Upper lobe of left lung (tissue), 4 donors: ENCODE data around the gene HECTD4.

Source experiments
- POLR2A ChIP-seq, 4 donors: fragments of 450-650 bp; IDR thresholded peaks; one replicate each; pipeline ENCODE4 v1.5.1; 2016 to 2017; ENCODE audit warnings: antibody characterized with exemption in 4 of 4, mild to moderate bottlenecking in 2 of 4
- POLR2AphosphoS5 ChIP-seq, 2 donors: sonication (generic); formaldehyde crosslinking; IDR thresholded peaks; one replicate each; pipeline ENCODE4 v1.5.1; 2017; ENCODE audit warnings: antibody characterized with exemption in 2 of 2
- TF ChIP-seq, protein P1 (sequence below), 6 experiments: fragments of 450-650 bp in 4 of 6; fragments of 200-600 bp in 2 of 6; sonication (generic) in 2 of 6; IDR thresholded peaks; one replicate each; pipeline ENCODE4 v1.5.1; 2016 to 2019; ENCODE audit warnings: antibody characterized with exemption in 6 of 6

DNA sequence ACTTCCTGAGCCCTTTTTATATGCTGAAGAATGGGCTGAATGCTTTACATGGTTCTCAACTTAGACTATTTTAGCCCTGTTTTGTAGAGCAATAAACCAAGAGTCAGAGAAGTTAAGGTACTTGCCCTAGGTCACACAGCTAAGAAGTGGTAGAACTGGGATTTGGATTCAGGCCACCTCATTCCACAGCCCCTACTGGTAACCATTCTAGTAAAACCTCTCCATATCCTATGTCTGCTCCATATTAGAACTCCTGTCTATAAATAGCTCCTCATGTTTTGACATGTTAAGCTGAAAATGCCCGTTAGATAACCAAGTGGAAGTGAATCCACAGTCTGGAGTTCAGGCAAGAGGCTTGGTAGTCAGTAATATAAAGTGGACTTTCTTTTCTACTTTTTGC lies 111.6 kb downstream of the HECTD4 start:
- TF ChIP-seq, protein P1, sequence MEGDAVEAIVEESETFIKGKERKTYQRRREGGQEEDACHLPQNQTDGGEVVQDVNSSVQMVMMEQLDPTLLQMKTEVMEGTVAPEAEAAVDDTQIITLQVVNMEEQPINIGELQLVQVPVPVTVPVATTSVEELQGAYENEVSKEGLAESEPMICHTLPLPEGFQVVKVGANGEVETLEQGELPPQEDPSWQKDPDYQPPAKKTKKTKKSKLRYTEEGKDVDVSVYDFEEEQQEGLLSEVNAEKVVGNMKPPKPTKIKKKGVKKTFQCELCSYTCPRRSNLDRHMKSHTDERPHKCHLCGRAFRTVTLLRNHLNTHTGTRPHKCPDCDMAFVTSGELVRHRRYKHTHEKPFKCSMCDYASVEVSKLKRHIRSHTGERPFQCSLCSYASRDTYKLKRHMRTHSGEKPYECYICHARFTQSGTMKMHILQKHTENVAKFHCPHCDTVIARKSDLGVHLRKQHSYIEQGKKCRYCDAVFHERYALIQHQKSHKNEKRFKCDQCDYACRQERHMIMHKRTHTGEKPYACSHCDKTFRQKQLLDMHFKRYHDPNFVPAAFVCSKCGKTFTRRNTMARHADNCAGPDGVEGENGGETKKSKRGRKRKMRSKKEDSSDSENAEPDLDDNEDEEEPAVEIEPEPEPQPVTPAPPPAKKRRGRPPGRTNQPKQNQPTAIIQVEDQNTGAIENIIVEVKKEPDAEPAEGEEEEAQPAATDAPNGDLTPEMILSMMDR (IDR thresholded peaks at IDR 0.05), result no peak
- TF ChIP-seq POLR2AphosphoS5 (IDR thresholded peaks at IDR 0.05) (no peak), POLR2A (IDR thresholded peaks at IDR 0.05) (no peak)
